ENCODE data around the gene SKP1.

The SKP1 gene

GRCh38 chr5:134209477-134210245 lies 32.9 kb upstream of the SKP1 start:
- TF ChIP-seq, protein P1, sequence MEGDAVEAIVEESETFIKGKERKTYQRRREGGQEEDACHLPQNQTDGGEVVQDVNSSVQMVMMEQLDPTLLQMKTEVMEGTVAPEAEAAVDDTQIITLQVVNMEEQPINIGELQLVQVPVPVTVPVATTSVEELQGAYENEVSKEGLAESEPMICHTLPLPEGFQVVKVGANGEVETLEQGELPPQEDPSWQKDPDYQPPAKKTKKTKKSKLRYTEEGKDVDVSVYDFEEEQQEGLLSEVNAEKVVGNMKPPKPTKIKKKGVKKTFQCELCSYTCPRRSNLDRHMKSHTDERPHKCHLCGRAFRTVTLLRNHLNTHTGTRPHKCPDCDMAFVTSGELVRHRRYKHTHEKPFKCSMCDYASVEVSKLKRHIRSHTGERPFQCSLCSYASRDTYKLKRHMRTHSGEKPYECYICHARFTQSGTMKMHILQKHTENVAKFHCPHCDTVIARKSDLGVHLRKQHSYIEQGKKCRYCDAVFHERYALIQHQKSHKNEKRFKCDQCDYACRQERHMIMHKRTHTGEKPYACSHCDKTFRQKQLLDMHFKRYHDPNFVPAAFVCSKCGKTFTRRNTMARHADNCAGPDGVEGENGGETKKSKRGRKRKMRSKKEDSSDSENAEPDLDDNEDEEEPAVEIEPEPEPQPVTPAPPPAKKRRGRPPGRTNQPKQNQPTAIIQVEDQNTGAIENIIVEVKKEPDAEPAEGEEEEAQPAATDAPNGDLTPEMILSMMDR (IDR thresholded peaks at IDR 0.05; ENCODE audit: borderline replicate concordance, control extremely low read depth, extremely low read depth, insufficient read depth, missing control alignments) = no peak
- in situ Hi-C loops (cut with MboI; ENCODE audit: low sequenced_read_pairs, unreplicated experiment) = no loop called here
- DNase-seq (ENCODE audit: low spot score) = no peak

DNA sequence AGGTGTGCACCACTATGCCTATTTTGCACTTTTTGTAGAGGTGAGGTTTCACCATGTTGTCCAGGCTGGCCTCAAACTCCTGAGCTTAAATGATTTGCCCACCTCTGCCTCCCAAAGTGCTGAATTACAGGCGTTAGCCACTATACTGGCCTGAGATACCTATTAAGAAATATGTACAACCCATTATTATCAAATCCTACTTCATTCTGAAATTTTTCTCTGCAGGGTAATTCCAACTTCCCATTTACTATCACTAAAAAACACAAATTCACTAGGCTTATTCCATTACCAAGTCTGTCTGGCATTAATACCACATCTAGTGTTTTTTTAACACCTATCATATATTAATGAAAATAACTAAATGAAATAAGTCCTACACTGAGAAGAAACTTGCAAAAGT lies 30.9 kb upstream of the SKP1 start:
- in situ Hi-C loops (cut with MboI; ENCODE audit: low sequenced_read_pairs, unreplicated experiment) = no loop called here
- TF ChIP-seq, protein P1 (IDR thresholded peaks at IDR 0.05; ENCODE audit: borderline replicate concordance, control extremely low read depth, extremely low read depth, insufficient read depth, missing control alignments) = no peak
- DNase-seq (ENCODE audit: low spot score) = no peak

DNA sequence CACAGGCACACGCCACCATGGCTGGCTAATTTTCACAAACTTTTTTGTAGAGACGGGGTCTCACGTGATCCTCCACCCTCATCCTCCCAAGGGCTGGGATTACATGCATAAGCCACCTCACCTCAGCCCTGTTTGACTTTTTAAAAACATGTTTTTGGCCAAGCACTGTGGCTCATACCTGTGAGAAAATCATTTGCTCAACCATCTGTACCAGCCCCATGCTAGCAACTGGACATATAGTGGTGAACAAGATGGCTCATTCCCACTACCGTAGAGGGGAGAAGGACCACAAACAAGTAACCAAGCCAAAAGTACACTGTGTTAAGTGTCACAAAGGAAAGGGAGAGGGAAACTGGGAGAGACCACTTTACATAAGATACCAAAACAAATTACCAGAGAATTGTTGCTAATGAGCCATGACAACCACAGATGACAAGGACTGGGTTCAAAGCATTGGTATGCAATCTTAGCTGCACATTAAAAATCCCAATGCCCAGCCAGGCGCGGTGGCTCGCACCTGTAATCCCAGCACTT lies 29.9 kb upstream of the SKP1 start:
- TF ChIP-seq, protein P1 (IDR thresholded peaks at IDR 0.05; ENCODE audit: borderline replicate concordance, control extremely low read depth, extremely low read depth, insufficient read depth, missing control alignments) = no peak
- in situ Hi-C loops (cut with MboI; ENCODE audit: low sequenced_read_pairs, unreplicated experiment) = no loop called here
- no peak for DNase-seq (ENCODE audit: low spot score)

DNA sequence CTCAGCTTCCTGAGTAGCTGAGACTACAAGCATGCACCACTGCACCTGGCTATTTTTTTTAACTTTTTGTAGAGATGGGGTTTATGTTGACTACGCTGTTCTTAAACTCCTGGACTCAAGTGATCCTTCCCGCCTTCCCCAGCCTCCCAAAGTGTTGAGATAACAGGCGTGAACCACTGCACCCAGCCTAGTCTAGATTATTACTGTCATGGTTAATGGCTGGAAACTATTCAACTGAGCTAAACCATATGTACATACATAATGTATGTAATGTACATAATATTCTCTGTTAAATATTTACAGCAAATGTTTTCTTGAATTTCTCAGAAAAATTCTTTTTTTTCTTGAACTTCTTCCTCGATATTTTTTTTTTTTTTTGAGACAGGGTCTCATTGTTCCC lies 27.8 kb upstream of the SKP1 start:
- TF ChIP-seq, protein P1 (IDR thresholded peaks at IDR 0.05; ENCODE audit: borderline replicate concordance, control extremely low read depth, extremely low read depth, insufficient read depth, missing control alignments) = no peak
- no peak for DNase-seq (ENCODE audit: low spot score)
- in situ Hi-C loops (cut with MboI; ENCODE audit: low sequenced_read_pairs, unreplicated experiment) = no loop called here

DNA sequence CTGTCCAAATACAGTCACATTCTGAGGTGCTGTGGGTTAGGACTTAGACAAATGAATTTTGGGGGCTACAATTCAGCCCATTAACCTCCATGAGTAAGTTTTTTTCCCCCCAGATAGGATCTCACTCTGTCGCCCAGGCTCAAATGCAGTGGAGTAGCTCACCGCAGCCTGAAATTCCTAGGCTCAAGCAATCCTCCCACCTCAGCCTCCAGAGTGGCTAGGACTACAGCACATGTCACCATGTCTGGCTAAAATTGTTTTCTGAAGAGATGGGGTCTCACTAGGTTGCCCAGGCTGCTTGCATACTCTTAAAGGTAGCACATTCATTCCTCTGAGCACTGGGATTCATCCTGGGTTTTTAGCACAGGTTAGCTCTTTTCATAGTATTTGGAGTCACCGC lies 26.9 kb upstream of the SKP1 start:
- in situ Hi-C loops (cut with MboI; ENCODE audit: low sequenced_read_pairs, unreplicated experiment) = no loop called here
- DNase-seq (ENCODE audit: low spot score) = no peak
- TF ChIP-seq, protein P1 (IDR thresholded peaks at IDR 0.05; ENCODE audit: borderline replicate concordance, control extremely low read depth, extremely low read depth, insufficient read depth, missing control alignments) = no peak

- no peak for DNase-seq (ENCODE audit: low spot score)
- in situ Hi-C loops (cut with MboI; ENCODE audit: low sequenced_read_pairs, unreplicated experiment) = loop anchor here (10.0 kb wide), 1 partner anchor 389 kb away; no protein-coding TSS in a partner anchor
- TF ChIP-seq, protein P1 (IDR thresholded peaks at IDR 0.05; ENCODE audit: borderline replicate concordance, control extremely low read depth, extremely low read depth, insufficient read depth, missing control alignments) = no peak
These were observed 18.9 kb upstream of the SKP1 start for GRCh38 chr5:134195666-134196065.

Measured in GM13976 (cell line).